Endodermal cell (in vitro differentiated cells): ENCODE data around the gene PPFIA2. TPM values are rescaled to one million over a fixed set of nuclear protein-coding genes. Genes with fewer than 3 reads are reported as not detected.

Source experiments
- DNase-seq: peaks from one replicate; pipeline ENCODE4 v3.0.0-alpha.2; 2017
- H3K27ac ChIP-seq: 2 replicates; pipeline ENCODE4 v1.5.1; 2013; ENCODE audit warnings: mild to moderate bottlenecking, low read depth, low read length, moderate library complexity
- H3K27me3 ChIP-seq: 2 replicates; pipeline ENCODE4 v1.6.1; 2013; ENCODE audit warnings: mild to moderate bottlenecking, low read length, moderate library complexity; ENCODE audit not compliant: insufficient read depth, control insufficient read depth, poor library complexity, severe bottlenecking
- H3K36me3 ChIP-seq: 2 replicates; pipeline ENCODE4 v1.7.0; 2013; ENCODE audit warnings: mild to moderate bottlenecking, low read length, moderate library complexity; ENCODE audit not compliant: control insufficient read depth, insufficient read depth
- H3K4me1 ChIP-seq: one replicate; pipeline ENCODE4 v1.7.0; 2013; ENCODE audit warnings: low read length; ENCODE audit not compliant: control insufficient read depth, insufficient read depth
- H3K4me3 ChIP-seq: 2 replicates; pipeline ENCODE4 v1.5.1; 2013; ENCODE audit warnings: mild to moderate bottlenecking, low read length, moderate library complexity
- H3K9ac ChIP-seq: 2 replicates; pipeline ENCODE4 v1.6.1; 2013; ENCODE audit warnings: mild to moderate bottlenecking, low read length, moderate library complexity; ENCODE audit not compliant: poor library complexity, severe bottlenecking; ENCODE audit errors: extremely low read depth
- H3K9me3 ChIP-seq: 2 replicates; pipeline ENCODE4 v1.6.1; 2013; ENCODE audit warnings: mild to moderate bottlenecking, low read length, moderate library complexity; ENCODE audit not compliant: control insufficient read depth
- H3K27ac Mint-ChIP-seq: 2 replicates; pipeline ENCODE4 v1.8.0; 2020; ENCODE audit warnings: mixed read lengths
- H3K27me3 Mint-ChIP-seq: 2 replicates; pipeline ENCODE4 v1.8.0; 2021; ENCODE audit warnings: mild to moderate bottlenecking, mixed read lengths; ENCODE audit not compliant: insufficient read depth
- H3K36me3 Mint-ChIP-seq: 2 replicates; pipeline ENCODE4 v1.8.0; 2020; ENCODE audit warnings: low read depth, mixed read lengths
- H3K4me1 Mint-ChIP-seq: 2 replicates; pipeline ENCODE4 v1.8.0; 2020; ENCODE audit warnings: mixed read lengths
- H3K4me3 Mint-ChIP-seq: 2 replicates; pipeline ENCODE4 v1.8.0; 2020; ENCODE audit warnings: mild to moderate bottlenecking, moderate library complexity, mixed read lengths
- H3K9me3 Mint-ChIP-seq: 2 replicates; pipeline ENCODE4 v1.8.0; 2020; ENCODE audit warnings: mild to moderate bottlenecking, mixed read lengths
- CTCF ChIP-seq: fragments of 200-600 bp; sonication (generic); conservative IDR thresholded peaks from 2 replicates; pipeline ENCODE4 v1.5.0; 2021; ENCODE audit warnings: antibody characterized with exemption, mild to moderate bottlenecking
- WGBS, 2 experiments: methylation state at CpG; one replicate each; pipeline versions ENCODE4 v1.1.5 to v1.1.7; 2013; ENCODE audit warnings: missing lambda C conversion rate in 2 of 2, mixed read lengths in 1 of 2; ENCODE audit not compliant: insufficient coverage in 1 of 2, insufficient read length in 1 of 2; 5-methylcytosine and 5-hydroxymethylcytosine counted together
- total RNA-seq, 2 donors: library from RNA; stranded (reverse); fragmentation: NEBNext Ultra II Directional in 1 of 2; extraction: Animal tissue kit (Norgen Biotek cat#: 25700) in 1 of 2; gene quantifications; 2 replicates in 1 of 2; 3 replicates in 1 of 2; pipeline ENCODE4 v1.2.1, GENCODE V29; 2021

Gene PPFIA2
- total RNA-seq, 2 donors from 2014 or later = 1.2 TPM; not detected in 1

- Mint-ChIP-seq H3K4me1 (no peaks in the 10 kb centered on the region), H3K27me3 (no peaks in the 10 kb centered on the region), H3K4me3 (no peak overlapping the region), H3K9me3 (no peaks in the 10 kb centered on the region), H3K36me3 (no peaks in the 10 kb centered on the region), H3K27ac (no peak overlapping the region)
- no peaks in the 10 kb centered on the region for H3K4me1 ChIP-seq
- no peak overlapping the region for H3K9ac ChIP-seq
- no peaks in the 10 kb centered on the region for H3K9me3 ChIP-seq
- H3K4me3 ChIP-seq = no peak overlapping the region
- no peaks in the 10 kb centered on the region for H3K27me3 ChIP-seq
- WGBS, 2 experiments = 100% methylated on average over 1 of the region's 1 CpG
- no peaks in the 10 kb centered on the region for H3K36me3 ChIP-seq
- TF ChIP-seq CTCF = no peak
- no peak for DNase-seq
- H3K27ac ChIP-seq = no peak overlapping the region
These were observed 373.0 kb downstream of the PPFIA2 start for GRCh38 chr12:81386101-81386500.

GRCh38 chr12:81381951-81382350 is 377.2 kb downstream of the PPFIA2 start:
- no peak overlapping the region for H3K9ac ChIP-seq
- Mint-ChIP-seq H3K4me3 (no peak overlapping the region), H3K9me3 (no peaks in the 10 kb centered on the region), H3K4me1 (no peaks in the 10 kb centered on the region), H3K27ac (no peak overlapping the region), H3K27me3 (no peaks in the 10 kb centered on the region), H3K36me3 (no peaks in the 10 kb centered on the region)
- no peak for TF ChIP-seq CTCF
- H3K27ac ChIP-seq = no peak overlapping the region
- 79% methylated on average over 1 of the region's 1 CpG; no CpG with 5 or more reads in 1 of the 2 experiments for WGBS, 2 experiments
- H3K4me1 ChIP-seq = no peaks in the 10 kb centered on the region
- no peaks in the 10 kb centered on the region for H3K36me3 ChIP-seq
- no peaks in the 10 kb centered on the region for H3K27me3 ChIP-seq
- no peak overlapping the region for H3K4me3 ChIP-seq
- no peak for DNase-seq
- no peaks in the 10 kb centered on the region for H3K9me3 ChIP-seq

DNA sequence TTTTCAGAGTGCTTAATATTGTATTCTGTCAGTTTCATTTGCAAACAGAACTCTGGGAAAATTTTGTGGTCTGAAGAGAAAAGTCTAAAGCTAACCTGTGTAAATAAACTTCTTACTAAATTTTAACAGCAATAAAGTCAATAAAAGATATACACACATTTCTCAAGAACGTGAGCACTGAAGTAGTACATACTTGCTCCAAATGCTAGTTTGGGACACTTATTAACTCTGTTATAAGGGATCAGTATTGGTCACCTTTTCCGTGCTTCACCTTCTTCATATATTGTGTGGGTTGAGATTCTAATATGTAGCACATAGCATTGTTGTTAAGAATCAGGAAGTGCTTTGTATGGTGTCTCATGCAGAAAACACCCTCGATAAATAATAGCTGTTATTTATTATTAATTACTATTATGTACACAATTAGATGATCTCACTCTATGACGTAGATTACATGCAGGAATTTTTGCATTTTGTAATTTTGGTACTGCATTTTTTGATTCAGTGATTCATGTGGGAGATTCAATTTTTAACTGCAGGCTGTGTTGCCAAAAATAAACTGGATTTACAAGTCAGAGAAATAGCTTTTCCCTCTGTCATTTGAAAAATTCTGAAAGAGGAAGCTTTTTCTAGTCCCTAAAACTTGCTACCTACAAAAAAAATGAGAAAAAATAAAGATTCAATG is 380.4 kb downstream of the PPFIA2 start:
- no peaks in the 10 kb centered on the region for H3K9me3 Mint-ChIP-seq
- no peak for DNase-seq
- no peak for TF ChIP-seq CTCF
- H3K4me3 Mint-ChIP-seq = no peak overlapping the region
- no peak overlapping the region for H3K4me3 ChIP-seq
- H3K9me3 ChIP-seq = no peaks in the 10 kb centered on the region
- H3K27ac ChIP-seq = no peak overlapping the region
- H3K4me1 ChIP-seq = no peaks in the 10 kb centered on the region
- no peaks in the 10 kb centered on the region for H3K4me1 Mint-ChIP-seq
- H3K27me3 Mint-ChIP-seq = no peaks in the 10 kb centered on the region
- H3K36me3 ChIP-seq = no peaks in the 10 kb centered on the region
- H3K9ac ChIP-seq = no peak overlapping the region
- no peaks in the 10 kb centered on the region for H3K27me3 ChIP-seq
- H3K27ac Mint-ChIP-seq = no peak overlapping the region
- 90% methylated on average over 3 of the region's 4 CpGs; no CpG with 5 or more reads in 1 of the 2 experiments for WGBS, 2 experiments
- H3K36me3 Mint-ChIP-seq = no peaks in the 10 kb centered on the region
